ENCODE results near the gene CDIPT.
"Not testable (repeated sequence)": the region's sequence is repeated elsewhere in the genome, so short reads cannot be mapped to it uniquely, and the experiment has no call there.

Gene CDIPT

DNA sequence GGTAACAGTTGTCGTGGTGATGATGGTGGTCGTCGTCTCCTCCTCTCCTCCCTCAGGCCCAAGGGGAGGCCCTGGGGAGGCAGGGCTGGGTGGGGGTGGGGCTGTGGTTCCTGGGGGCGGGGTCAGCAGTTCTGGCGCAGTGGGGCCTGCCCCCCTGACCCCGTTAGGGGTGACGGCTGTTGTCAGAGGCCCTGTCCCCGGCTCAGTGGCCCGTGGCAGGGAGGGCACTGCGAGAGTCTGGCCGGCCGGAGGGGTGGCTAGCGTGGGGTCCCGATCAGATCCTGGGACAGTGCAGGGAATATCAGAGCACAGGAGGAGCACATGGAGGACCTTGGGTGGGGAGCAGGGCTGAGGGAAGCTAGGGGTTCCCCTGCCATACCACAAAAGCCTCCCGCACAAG is 33.8 kb upstream of the CDIPT start:
- no peak overlapping the region for H3K4me3 ChIP-seq (ENCODE audit: low read depth, low read length)
- TF ChIP-seq, protein P1, sequence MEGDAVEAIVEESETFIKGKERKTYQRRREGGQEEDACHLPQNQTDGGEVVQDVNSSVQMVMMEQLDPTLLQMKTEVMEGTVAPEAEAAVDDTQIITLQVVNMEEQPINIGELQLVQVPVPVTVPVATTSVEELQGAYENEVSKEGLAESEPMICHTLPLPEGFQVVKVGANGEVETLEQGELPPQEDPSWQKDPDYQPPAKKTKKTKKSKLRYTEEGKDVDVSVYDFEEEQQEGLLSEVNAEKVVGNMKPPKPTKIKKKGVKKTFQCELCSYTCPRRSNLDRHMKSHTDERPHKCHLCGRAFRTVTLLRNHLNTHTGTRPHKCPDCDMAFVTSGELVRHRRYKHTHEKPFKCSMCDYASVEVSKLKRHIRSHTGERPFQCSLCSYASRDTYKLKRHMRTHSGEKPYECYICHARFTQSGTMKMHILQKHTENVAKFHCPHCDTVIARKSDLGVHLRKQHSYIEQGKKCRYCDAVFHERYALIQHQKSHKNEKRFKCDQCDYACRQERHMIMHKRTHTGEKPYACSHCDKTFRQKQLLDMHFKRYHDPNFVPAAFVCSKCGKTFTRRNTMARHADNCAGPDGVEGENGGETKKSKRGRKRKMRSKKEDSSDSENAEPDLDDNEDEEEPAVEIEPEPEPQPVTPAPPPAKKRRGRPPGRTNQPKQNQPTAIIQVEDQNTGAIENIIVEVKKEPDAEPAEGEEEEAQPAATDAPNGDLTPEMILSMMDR (IDR thresholded peaks at IDR 0.05; ENCODE audit: low read depth, low read length, missing control alignments): no peak

DNA sequence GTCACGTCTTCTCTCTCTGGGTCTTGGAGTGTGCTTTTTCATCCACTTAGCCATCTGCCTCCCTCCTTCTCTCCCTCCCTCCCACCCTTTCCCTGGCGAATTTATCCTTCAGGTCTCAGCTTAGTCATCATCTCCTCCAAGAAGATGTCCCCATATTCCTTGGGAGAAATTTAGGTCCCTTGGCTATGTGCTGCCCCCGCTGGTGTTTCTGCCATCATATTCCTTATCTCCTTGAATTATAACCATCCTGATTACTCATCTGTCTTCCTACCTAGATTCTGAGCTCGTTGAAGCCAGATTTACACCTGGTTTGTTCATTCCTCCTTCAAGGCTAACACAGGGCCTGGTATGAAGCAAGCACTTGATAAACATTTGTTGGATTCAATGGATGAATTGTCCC is 31.3 kb upstream of the CDIPT start:
- TF ChIP-seq, protein P1 (IDR thresholded peaks at IDR 0.05; ENCODE audit: low read depth, low read length, missing control alignments): no peak
- no peak for DNase-seq (ENCODE audit: low read depth)
- H3K4me3 ChIP-seq (ENCODE audit: low read depth, low read length): no peak overlapping the region

More for the DNA sequence above, 33.8 kb upstream of the CDIPT start:
- no peak for DNase-seq (ENCODE audit: low read depth)

DNA sequence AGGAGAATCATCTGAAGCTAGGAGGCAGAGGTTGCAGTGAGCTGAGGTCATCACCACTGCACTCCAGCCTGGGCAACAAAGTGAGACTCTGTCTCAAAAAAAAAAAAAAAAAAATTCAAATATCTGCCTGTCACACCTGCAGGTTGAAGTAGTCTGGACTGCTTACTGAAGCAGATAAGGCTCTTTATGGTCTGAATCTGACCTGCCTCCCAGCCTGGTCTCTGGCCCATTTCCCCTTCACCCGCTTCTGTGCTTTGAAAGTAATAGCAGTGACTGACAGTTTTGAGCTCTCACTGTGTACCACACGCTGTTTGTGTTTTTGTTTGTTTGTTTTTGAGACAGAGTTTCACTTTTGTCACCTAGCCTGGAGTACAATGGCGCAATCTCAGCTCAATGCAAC is 30.5 kb upstream of the CDIPT start:
- no peak for DNase-seq (ENCODE audit: low read depth)
- TF ChIP-seq, protein P1 (IDR thresholded peaks at IDR 0.05; ENCODE audit: low read depth, low read length, missing control alignments): no peak
- no peak overlapping the region for H3K4me3 ChIP-seq (ENCODE audit: low read depth, low read length)

DNA sequence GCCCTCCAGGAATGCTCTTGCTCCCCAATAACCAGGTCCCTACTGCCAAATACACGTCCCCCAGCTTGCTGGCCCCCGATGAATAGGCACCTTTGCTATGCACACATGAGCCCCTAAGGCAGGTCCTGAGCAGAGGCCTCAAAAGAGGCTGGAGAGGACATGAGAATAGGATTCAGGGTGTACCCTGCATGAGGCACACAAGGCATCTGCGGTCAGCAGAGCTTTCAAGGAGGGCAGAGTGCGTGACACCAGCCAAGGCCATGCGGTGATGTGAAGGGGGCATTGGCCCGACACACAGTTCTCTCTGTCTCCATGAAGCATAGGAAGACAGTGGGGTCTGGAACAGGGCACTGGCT is 29.4 kb upstream of the CDIPT start:
- DNase-seq (ENCODE audit: low read depth): no peak
- H3K4me3 ChIP-seq (ENCODE audit: low read depth, low read length): no peak overlapping the region
- TF ChIP-seq, protein P1 (IDR thresholded peaks at IDR 0.05; ENCODE audit: low read depth, low read length, missing control alignments): no peak

DNA sequence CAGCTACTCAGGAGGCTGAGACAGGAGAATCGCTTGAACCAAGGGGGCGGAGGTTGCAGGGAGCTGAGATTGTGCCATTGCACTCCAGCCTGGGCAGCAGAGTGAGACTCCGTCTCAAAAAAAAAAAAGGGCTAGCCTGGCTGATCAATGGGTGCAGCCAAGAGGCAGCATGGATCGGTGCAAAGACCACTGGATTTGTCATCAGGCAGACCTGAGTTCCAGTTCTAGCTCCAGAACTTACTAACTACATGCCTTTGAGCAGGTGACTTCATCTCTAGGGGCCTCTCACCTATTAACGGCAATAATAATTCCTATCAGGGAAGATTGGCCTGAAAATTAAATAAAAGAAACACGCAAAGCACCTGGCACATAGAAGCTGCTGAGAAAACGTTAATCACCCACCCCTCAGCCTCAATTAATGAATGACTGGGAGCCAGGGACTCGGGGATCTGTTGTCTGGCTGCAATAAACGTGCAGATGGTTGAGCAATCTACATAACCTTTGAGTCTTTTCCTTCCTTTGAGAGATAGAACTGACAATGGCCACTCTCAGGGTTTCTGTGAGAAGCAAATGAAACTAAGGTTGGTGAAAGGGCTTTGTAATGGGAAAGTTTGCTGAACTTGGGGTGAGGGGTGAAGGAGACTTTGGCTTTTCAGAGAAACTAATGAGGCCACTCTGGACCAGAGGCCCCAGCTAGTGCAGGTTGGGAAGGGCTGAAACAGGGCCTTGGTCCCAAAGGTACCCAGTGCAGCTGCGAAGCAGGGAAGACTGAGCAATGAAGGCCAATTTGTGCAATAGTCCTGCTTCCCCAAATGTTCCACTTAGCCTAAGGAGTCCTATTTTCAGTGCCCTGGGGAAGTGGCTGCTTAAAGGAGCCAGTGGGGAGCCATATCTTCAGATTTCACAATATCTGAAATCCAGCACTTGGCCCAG is 28.8 kb upstream of the CDIPT start:
- no peak overlapping the region for H3K4me3 ChIP-seq (ENCODE audit: low read depth, low read length)
- DNase-seq (ENCODE audit: low read depth): no peak
- TF ChIP-seq, protein P1 (IDR thresholded peaks at IDR 0.05; ENCODE audit: low read depth, low read length, missing control alignments): no peak

DNA sequence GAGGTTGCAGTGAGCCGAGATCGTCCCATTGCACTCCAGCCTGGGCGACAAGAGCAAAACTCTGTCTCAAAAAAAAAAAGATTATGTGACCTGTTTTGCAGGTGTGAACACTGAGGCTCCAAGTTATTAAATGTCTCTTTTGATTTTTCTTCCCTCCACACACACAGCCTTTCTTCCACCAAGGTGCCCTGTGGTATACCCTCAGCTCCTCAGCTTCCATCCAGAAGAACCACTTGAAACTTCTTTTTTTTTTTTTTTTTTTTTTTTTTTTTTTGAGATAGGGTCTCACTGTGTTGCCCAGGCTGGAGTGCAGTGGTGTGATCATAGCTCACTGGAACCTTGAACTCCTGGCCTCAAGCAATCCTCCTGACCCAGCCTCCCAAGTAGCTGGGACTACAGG is 26.3 kb upstream of the CDIPT start:
- H3K4me3 ChIP-seq (ENCODE audit: low read depth, low read length); DNase-seq (ENCODE audit: low read depth): not testable (repeated sequence)

DNA sequence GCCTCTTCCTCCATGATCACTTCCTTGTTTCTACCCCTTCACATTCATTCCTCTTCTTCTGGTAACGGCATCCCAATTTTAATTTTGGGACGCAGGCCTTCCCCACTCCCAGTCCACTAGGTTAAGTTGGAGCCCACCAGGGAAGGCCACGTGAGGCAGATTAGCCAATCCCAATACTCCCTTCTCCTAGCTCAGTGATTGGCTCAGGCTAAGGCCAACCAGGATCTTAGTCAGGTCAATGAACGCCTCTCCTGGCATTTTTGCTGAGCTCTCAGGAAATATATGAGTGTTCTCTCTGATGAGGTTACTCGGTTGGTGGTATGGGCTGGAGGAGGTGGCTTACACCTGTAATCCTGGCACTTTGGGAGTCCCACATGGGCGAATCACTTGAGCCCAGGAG is 21.0 kb upstream of the CDIPT start:
- no peak for DNase-seq (ENCODE audit: low read depth)
- no peak overlapping the region for H3K4me3 ChIP-seq (ENCODE audit: low read depth, low read length)
- TF ChIP-seq, protein P1 (IDR thresholded peaks at IDR 0.05; ENCODE audit: low read depth, low read length, missing control alignments): no peak
